HPDE6-E6E7 (cell line): ENCODE results near the gene SLC41A3.
"Not testable (repeated sequence)": the region's sequence is repeated elsewhere in the genome, so short reads cannot be mapped to it uniquely, and the experiment has no call there.

Source experiments
- DNase-seq: peaks from one replicate; pipeline ENCODE4 v3.0.0; 2011; ENCODE audit warnings: missing footprints; ENCODE audit errors: extremely low spot score

The SLC41A3 gene

GRCh38 chr3:125958511-125959316 lies 125.2 kb downstream of the SLC41A3 start:
- no peak for DNase-seq

DNA sequence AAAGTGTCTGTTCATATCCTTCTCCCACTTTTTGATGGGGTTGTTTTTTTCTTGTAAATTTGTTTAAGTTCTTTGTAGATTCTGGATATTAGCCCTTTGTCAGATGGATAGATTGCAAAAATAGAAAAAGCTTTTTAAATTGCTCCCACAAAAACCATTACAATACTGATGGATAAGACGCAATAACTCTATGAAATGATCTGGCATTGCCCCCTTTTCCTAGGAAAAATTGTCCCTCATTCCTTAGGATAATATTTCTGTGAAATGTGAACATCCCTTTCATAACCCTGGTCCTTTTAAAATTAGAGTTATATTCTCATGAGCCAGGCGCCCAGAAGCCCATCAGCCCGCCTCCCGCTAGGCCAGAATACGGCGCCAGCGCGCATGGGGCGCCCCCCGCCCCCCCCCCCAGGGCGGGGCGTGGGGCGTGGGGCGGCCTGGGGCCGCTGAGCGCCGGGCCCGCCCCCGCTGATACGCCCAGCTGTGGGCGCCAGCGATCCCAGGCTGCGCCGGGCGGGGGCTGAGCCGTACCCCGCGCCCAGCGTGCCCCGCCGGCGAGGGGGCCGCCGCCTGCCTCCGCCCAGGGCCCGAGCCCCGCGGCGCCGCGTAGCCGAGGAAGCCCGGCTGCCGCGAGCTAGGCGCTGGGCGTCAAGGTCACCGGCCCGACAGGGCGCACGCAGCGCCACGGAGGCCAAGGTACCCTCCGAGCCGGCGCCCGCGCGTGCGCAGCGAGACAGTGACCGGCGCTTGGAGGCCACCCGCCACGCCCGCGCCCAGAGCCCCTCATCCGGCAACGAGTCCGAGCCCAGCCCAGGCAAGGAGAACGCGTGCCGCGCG lies 126.0 kb downstream of the SLC41A3 start:
- DNase-seq = no peak

DNA sequence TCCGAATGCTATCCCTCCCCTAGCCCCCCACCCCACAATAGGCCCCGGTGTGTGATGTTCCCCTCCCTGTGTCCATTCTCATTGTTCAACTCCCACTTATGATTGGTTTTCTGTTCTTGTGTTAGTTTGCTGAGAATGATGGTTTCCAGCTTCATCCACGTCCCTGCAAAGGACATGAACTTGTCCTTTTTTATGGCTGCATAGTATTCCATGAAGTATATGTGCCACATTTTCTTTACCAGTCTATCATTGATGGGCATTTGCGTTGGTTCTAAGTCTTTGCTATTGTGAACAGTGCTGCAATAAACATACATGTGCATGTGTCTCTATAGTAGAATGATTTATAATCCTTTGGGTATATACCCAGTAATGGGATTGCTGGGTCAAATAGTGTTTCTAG lies 126.9 kb downstream of the SLC41A3 start:
- DNase-seq = not testable (repeated sequence)
